DOHH2 (cell line): Measurements from ENCODE around the gene LRRC7.

Source experiments
- CTCF ChIP-seq: fragments of 200-600 bp; sonication (generic); IDR thresholded peaks from one replicate; pipeline ENCODE4 v1.5.1; 2014; ENCODE audit warnings: antibody characterized with exemption, mild to moderate bottlenecking, low read depth, low read length; ENCODE audit not compliant: poor library complexity, severe bottlenecking
- EZH2phosphoT487 ChIP-seq: fragments of 200-600 bp; sonication (generic); IDR thresholded peaks from 2 replicates; pipeline ENCODE4 v1.6.1; 2017; ENCODE audit warnings: borderline replicate concordance, mild to moderate bottlenecking, antibody characterized with exemption, low read length, moderate library complexity, mixed read lengths

GRCh38 chr1:69914976-69915765 lies 347.4 kb downstream of the LRRC7 start:
- no peak for TF ChIP-seq CTCF
- TF ChIP-seq EZH2phosphoT487: no peak
